Fibroblast of mammary gland (primary cell): ENCODE data around the gene APOC1.
A peak's percentile ranks its signal among the peaks of the same experiment; 100 is the strongest.
"Not testable (repeated sequence)": the region's sequence is repeated elsewhere in the genome, so short reads cannot be mapped to it uniquely, and the experiment has no call there.

ENCODE experiments used
- DNase-seq: peaks from one replicate; pipeline ENCODE4 v3.0.0-alpha.2; 2010; ENCODE audit warnings: low read depth
- H3K4me3 ChIP-seq: 2 replicates; pipeline ENCODE4 v1.5.1; 2011; ENCODE audit warnings: low read depth, mild to moderate bottlenecking, low read length, moderate library complexity; ENCODE audit not compliant: control insufficient read depth
- TF ChIP-seq, protein P1 (sequence below): conservative IDR thresholded peaks from 2 replicates; pipeline ENCODE4 v1.5.1; 2011; ENCODE audit warnings: low read depth, low read length, inconsistent platforms; ENCODE audit not compliant: control insufficient read depth, insufficient read depth

The APOC1 gene

DNA sequence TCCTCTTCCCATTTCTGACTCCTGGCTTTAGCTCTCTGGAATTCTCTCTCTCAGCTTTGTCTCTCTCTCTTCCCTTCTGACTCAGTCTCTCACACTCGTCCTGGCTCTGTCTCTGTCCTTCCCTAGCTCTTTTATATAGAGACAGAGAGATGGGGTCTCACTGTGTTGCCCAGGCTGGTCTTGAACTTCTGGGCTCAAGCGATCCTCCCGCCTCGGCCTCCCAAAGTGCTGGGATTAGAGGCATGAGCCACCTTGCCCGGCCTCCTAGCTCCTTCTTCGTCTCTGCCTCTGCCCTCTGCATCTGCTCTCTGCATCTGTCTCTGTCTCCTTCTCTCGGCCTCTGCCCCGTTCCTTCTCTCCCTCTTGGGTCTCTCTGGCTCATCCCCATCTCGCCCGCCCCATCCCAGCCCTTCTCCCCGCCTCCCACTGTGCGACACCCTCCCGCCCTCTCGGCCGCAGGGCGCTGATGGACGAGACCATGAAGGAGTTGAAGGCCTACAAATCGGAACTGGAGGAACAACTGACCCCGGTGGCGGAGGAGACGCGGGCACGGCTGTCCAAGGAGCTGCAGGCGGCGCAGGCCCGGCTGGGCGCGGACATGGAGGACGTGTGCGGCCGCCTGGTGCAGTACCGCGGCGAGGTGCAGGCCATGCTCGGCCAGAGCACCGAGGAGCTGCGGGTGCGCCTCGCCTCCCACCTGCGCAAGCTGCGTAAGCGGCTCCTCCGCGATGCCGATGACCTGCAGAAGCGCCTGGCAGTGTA lies 6.2 kb upstream of the APOC1 start:
- TF ChIP-seq, protein P1, sequence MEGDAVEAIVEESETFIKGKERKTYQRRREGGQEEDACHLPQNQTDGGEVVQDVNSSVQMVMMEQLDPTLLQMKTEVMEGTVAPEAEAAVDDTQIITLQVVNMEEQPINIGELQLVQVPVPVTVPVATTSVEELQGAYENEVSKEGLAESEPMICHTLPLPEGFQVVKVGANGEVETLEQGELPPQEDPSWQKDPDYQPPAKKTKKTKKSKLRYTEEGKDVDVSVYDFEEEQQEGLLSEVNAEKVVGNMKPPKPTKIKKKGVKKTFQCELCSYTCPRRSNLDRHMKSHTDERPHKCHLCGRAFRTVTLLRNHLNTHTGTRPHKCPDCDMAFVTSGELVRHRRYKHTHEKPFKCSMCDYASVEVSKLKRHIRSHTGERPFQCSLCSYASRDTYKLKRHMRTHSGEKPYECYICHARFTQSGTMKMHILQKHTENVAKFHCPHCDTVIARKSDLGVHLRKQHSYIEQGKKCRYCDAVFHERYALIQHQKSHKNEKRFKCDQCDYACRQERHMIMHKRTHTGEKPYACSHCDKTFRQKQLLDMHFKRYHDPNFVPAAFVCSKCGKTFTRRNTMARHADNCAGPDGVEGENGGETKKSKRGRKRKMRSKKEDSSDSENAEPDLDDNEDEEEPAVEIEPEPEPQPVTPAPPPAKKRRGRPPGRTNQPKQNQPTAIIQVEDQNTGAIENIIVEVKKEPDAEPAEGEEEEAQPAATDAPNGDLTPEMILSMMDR = no peak
- no peak for DNase-seq
- no peak overlapping the region for H3K4me3 ChIP-seq

DNA sequence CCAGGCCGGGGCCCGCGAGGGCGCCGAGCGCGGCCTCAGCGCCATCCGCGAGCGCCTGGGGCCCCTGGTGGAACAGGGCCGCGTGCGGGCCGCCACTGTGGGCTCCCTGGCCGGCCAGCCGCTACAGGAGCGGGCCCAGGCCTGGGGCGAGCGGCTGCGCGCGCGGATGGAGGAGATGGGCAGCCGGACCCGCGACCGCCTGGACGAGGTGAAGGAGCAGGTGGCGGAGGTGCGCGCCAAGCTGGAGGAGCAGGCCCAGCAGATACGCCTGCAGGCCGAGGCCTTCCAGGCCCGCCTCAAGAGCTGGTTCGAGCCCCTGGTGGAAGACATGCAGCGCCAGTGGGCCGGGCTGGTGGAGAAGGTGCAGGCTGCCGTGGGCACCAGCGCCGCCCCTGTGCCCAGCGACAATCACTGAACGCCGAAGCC lies 5.6 kb upstream of the APOC1 start:
- no peak overlapping the region for H3K4me3 ChIP-seq
- TF ChIP-seq, protein P1 = no peak
- no peak for DNase-seq

DNA sequence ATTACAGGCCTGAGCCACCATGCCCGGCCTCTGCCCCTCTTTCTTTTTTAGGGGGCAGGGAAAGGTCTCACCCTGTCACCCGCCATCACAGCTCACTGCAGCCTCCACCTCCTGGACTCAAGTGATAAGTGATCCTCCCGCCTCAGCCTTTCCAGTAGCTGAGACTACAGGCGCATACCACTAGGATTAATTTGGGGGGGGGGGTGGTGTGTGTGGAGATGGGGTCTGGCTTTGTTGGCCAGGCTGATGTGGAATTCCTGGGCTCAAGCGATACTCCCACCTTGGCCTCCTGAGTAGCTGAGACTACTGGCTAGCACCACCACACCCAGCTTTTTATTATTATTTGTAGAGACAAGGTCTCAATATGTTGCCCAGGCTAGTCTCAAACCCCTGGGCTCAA lies 4.6 kb upstream of the APOC1 start:
- TF ChIP-seq, protein P1 = no peak
- DNase-seq = no peak
- no peak overlapping the region for H3K4me3 ChIP-seq

DNA sequence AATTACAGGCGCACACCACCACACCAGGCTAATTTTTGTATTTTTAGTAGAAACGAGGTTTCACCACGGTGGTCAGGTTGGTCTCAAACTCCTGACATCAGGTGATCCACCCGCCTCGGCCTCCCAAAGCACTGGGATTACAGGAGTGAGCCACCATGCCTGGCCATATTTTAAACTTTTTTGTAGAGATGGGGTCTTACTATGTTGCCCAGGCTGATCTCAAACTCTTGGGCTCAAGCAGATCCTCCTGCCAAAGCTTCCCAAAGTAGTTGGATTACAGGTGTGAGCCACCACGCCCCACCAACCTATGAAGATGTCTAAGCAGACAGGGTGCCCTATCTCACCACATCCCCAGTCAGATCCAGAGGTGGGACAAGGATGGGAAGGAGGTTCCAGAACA lies 2.5 kb upstream of the APOC1 start:
- H3K4me3 ChIP-seq, DNase-seq: not testable (repeated sequence)

DNA sequence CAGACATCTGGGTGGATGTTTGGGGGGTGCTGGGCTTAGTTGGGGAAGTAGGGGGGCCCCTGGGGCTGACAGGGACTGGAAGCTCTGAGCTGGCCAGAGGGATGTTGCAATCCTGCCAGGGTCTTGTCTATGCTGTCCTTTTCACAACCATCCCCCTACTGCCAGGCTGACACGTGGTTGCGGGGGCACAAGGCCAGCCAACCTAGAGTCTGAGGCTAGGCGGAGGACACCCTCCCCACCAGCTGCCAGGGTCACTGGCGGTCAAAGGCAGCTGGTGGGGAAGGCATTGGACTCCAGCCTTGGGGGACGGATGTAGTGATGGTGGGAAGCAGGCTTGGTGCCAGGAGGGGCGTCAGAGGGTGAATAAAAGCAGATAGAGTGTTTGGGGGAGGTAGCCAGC lies 1.6 kb upstream of the APOC1 start:
- no peak for DNase-seq
- no peak overlapping the region for H3K4me3 ChIP-seq
- TF ChIP-seq, protein P1 = no peak

DNA sequence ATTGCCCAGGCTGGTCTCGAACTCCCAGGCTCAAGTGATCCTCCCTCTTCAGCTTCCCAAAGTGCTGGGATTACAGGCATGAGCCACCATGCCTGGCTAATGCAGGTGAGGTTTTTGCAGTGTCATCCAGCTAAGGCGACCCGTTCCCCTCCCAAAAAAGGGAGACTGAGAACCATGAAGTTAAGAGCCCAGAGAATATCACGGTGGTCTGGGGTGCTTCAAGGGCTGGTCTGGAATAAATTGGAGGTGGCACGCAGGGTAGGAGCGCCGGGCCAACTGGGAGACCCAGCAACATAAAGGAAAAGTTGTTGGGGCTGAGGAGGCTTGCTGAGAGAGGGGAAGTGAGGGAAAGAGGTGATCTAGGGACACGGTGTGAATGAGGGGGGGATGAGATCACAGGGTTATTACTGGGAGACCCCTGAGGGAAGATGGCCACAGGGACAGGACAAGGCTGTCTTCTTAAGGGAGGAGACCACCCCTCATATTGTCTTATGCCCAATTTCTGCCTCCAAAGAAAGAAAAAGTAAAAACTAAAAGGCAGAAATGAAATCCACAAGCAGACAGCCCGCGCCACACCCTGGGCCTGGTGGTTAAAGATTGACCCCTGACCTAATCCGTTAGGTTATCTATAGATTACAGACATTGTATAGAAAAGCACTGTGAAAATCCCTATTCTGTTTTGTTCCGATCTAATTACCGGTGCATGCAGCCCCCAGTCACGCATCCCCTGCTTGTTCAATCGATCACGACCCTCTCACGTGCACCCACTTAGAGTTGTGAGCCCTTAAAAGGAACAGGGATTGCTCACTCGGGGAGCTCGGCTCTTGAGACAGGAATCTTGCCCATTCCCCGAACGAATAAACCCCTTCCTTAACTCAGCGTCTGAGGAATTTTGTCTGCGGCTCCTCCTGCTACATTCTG lies 636 bp upstream of the APOC1 start:
- peak overlapping the region; percentile 58 for H3K4me3 ChIP-seq
- not testable (repeated sequence) for DNase-seq

DNA sequence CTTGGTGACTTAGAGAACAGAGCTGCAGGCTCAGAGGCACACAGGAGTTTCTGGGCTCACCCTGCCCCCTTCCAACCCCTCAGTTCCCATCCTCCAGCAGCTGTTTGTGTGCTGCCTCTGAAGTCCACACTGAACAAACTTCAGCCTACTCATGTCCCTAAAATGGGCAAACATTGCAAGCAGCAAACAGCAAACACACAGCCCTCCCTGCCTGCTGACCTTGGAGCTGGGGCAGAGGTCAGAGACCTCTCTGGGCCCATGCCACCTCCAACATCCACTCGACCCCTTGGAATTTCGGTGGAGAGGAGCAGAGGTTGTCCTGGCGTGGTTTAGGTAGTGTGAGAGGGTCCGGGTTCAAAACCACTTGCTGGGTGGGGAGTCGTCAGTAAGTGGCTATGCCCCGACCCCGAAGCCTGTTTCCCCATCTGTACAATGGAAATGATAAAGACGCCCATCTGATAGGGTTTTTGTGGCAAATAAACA lies 9.9 kb downstream of the APOC1 start:
- H3K4me3 ChIP-seq = no peak overlapping the region
- no peak for DNase-seq
- TF ChIP-seq, protein P1 = no peak
